Measurements from ENCODE around the gene TAL2.
"Not testable (repeated sequence)": the region's sequence is repeated elsewhere in the genome, so short reads cannot be mapped to it uniquely, and the experiment has no call there.

DNA sequence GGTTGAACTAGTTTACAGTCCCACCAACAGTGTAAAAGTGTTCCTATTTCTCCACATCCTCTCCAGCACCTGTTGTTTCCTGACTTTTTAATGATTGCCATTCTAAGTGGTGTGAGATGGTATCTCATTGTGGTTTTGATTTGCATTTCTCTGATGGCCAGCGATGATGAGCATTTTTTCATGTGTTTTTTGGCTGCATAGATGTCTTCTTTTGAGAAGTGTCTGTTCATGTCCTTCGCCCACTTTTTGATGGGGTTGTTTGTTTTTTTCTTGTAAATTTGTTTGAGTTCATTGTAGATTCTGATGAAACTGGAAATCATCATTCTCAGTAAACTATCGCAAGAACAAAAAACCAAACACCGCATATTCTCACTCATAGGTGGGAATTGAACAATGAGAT is 41.4 kb downstream of the TAL2 start:
- TF ChIP-seq POLR2A (IDR thresholded peaks at IDR 0.05; ENCODE audit: low read length); GATA1 (IDR thresholded peaks at IDR 0.05; ENCODE audit: low read depth, low read length): not testable (repeated sequence)
